Inflammatory macrophage treated with lipopolysaccharide for 1 hour (primary cell): ENCODE results near the gene TRAF2.
"Not testable (repeated sequence)": the region's sequence is repeated elsewhere in the genome, so short reads cannot be mapped to it uniquely, and the experiment has no call there.

Experiments used
- DNase-seq, 2 donors: peaks; one replicate each; pipeline ENCODE4 v3.0.0-alpha.2; 2020 to 2022

Gene TRAF2

GRCh38 chr9:136885950-136886578 is at the start of gene TRAF2:
TRAF2 (plus strand) TSS chr9:136886516; CDS start chr9:136898741, 12,225 bp downstream.
- peak; percentile 98 to 99 for DNase-seq

GRCh38 chr9:136837146-136837855 is 49.0 kb upstream of the TRAF2 start:
- DNase-seq, result no peak

GRCh38 chr9:136837856-136838277 is 48.4 kb upstream of the TRAF2 start:
- not testable (repeated sequence) for DNase-seq

- DNase-seq, result no peak
Observed at GRCh38 chr9:136838314-136839228, 47.7 kb upstream of the TRAF2 start.

- DNase-seq, result no peak
Observed at GRCh38 chr9:136839229-136840139, 46.8 kb upstream of the TRAF2 start.

GRCh38 chr9:136840140-136840876 is 46.0 kb upstream of the TRAF2 start:
- DNase-seq, result no peak

GRCh38 chr9:136840877-136841645 is 45.3 kb upstream of the TRAF2 start:
- no peak for DNase-seq

- DNase-seq, result not testable (repeated sequence)
Observed at GRCh38 chr9:136841646-136842379, 44.5 kb upstream of the TRAF2 start.

- peak; percentile 43 to 77 for DNase-seq
Observed at GRCh38 chr9:136842380-136842948, 43.9 kb upstream of the TRAF2 start, which contains the start of gene AJM1. AJM1 (plus strand) TSS chr9:136842478; CDS start chr9:136844415, 1,937 bp downstream.

- DNase-seq, result not testable (repeated sequence)
Observed at GRCh38 chr9:136843159-136843800, 43.0 kb upstream of the TRAF2 start.

GRCh38 chr9:136843801-136844740 is 42.2 kb upstream of the TRAF2 start:
- DNase-seq, result peak in 1 of 2 donors; percentile 48

GRCh38 chr9:136844761-136845464 is 41.4 kb upstream of the TRAF2 start:
- DNase-seq, result no peak

- no peak for DNase-seq
Observed at GRCh38 chr9:136845465-136846260, 40.7 kb upstream of the TRAF2 start.

GRCh38 chr9:136846376-136847087 is 39.8 kb upstream of the TRAF2 start:
- DNase-seq, result no peak

- DNase-seq, result peak; percentile 14 to 37
Observed at GRCh38 chr9:136847088-136847825, 39.1 kb upstream of the TRAF2 start.
